HepG2 (cell line): Measurements from ENCODE around the gene COL18A1.

Experiments used
- JUND ChIP-seq: sonication (generic); formaldehyde crosslinking; IDR thresholded peaks from 2 replicates; pipeline ENCODE4 v1.8.0; 2022; ENCODE audit warnings: mild to moderate bottlenecking, missing genetic modification reagents
- SIN3A ChIP-seq: IDR thresholded peaks from 2 replicates; pipeline ENCODE4 v1.6.1; 2011; ENCODE audit warnings: low read depth, mild to moderate bottlenecking, control low read depth, low read length, borderline replicate concordance
- ZNF3 ChIP-seq: IDR thresholded peaks from 2 replicates; pipeline ENCODE4 v1.7.0; 2017; ENCODE audit warnings: inconsistent platforms
- TF ChIP-seq, protein P1 (sequence below): sonication (generic); formaldehyde crosslinking; conservative IDR thresholded peaks from 2 replicates; pipeline ENCODE4 v1.8.1; 2023; ENCODE audit warnings: missing genetic modification reagents

DNA sequence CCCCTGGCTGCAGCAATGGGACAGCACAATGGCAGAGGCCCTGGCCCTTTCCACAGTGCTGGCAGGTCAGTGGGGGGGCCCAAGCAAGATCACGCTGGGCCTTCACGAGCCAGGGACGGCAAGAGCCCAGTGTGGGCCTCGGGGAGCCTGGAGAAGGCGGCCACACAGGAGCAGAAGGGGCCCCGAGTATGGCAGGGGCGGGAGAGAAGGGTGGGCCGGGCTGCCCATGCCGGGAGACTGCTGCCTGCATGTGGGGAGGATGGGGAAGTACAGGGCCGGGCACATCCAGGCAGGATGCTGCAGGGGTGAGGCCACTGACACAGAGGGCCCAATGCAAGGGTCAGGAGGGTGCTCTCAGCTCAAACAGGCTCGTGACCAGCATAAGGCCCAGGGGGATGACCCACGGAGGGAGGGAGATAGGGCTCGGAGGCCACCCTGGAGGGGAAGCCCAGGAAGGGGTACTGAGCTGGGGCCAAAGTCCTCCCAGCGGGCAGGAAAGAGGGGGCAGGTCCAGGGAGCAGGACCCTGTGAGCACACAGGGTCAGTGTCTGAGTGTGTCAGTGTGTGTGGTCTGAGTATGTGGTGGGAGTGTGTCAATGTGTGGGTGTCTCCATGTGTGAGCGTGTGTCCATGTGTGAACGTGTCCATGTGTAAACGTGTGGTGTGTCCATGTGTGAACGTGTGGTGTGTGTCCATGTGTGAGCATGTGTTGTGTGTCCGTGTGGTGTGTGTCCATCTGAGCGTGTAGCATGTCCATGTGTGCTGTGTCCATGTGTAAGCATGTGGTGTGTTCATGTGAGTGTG is 124.2 kb downstream of the COL18A1 start:
- no peak for TF ChIP-seq SIN3A
- TF ChIP-seq, protein P1, sequence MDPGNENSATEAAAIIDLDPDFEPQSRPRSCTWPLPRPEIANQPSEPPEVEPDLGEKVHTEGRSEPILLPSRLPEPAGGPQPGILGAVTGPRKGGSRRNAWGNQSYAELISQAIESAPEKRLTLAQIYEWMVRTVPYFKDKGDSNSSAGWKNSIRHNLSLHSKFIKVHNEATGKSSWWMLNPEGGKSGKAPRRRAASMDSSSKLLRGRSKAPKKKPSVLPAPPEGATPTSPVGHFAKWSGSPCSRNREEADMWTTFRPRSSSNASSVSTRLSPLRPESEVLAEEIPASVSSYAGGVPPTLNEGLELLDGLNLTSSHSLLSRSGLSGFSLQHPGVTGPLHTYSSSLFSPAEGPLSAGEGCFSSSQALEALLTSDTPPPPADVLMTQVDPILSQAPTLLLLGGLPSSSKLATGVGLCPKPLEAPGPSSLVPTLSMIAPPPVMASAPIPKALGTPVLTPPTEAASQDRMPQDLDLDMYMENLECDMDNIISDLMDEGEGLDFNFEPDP (CRISPR knock-in tag): no peak
- no peak for TF ChIP-seq ZNF3 (CRISPR knock-in tag)
- peak; percentile 49; the same call in 1 of the 2 replicates for TF ChIP-seq JUND
